CD4-positive, alpha-beta T cell treated with Interleukin-12 subunit alpha and Interleukin-12 subunit beta, for 1 hour (primary cell): ENCODE data around the gene PAX7.

Experiments
- DNase-seq: peaks from one replicate; pipeline ENCODE4 v3.0.0-alpha.2; 2020

Gene PAX7

DNA sequence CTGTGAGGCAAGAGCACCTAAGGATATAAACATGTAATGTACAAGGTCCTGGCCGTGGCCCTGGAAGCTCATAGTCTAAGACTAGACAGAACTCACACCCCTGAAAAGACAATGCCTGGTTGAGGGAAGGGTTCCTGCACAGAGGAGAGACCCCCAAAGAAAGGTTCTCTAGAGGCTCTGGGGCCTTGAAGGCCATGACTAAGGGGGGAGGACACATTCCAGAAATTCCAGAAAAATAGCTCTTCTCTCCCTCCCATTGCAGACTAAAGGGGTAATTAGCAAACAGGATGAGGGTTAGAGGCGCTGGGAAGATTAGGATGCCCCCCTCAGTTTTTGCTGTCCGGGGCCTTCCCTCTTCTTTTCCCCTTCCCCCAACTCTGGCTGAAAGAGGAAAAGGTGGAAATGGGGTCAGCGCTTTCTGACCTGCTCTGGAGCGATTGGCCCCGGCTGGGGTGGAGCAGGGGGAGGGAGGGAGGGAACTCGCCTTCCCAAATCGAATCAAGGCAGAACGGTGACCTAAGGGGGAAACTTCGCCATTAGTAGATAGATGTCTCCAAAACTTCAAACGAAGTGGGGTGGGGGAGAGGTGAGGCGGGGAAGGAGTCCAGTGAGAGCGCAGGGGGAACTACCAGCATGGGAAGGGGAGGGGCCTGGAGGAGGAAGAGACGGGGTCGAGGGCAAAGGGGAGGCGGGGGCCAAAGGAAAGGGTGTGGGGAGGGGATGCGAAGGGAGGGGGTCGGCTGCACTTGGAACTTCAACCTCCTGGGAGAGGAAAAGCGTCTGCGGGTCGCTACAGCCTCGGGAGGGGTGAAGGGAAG, 11.8 kb downstream of the PAX7 start:
- no peak for DNase-seq

GRCh38 chr1:18643154-18644012, 12.7 kb downstream of the PAX7 start:
- DNase-seq: no peak

GRCh38 chr1:18644013-18644399, 13.4 kb downstream of the PAX7 start:
- no peak for DNase-seq

GRCh38 chr1:18644446-18644845, 13.8 kb downstream of the PAX7 start:
- no peak for DNase-seq

GRCh38 chr1:18644973-18645746, 14.5 kb downstream of the PAX7 start:
- DNase-seq: no peak

GRCh38 chr1:18645747-18646090, 15.1 kb downstream of the PAX7 start:
- DNase-seq: no peak

- no peak for DNase-seq
Measured at GRCh38 chr1:18646091-18646785, 15.6 kb downstream of the PAX7 start.

DNA sequence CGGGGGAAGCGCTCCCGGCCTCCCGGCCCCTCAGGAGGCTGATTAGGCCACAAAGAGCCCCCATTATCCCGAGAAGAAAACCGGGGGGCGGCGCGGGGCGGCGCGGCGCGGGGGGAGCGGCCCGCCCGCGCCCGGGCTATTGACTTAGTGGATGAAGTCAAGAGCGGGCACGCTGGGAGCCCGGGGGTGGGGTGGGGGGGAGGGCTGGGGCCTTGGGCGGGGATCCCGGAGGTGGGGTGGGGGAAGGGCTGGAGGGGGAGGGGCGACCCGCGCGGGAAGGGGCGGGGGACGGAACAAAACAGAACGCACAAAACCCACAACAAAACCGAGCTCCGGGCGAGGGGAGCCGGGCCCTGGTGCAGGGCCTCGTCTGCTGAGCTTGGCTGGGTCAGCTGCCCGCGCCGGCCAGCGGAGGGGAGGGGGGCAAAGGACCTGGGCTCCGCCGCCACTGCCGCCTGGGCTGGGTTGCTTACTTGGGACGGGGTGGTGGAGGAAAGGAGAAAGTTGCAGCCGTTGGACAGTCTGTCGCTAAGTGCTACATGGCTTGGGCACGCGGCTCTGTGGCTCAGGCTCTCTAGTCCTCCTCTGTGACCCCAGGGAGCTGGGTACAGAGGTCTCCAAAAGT, 16.3 kb downstream of the PAX7 start:
- no peak for DNase-seq

GRCh38 chr1:18647681-18648214, 17.1 kb downstream of the PAX7 start:
- DNase-seq: no peak

- DNase-seq: no peak
Measured at GRCh38 chr1:18649693-18650370, 19.2 kb downstream of the PAX7 start.

- peak; percentile 10 for DNase-seq
Measured at GRCh38 chr1:18651713-18652112, 21.1 kb downstream of the PAX7 start.

DNA sequence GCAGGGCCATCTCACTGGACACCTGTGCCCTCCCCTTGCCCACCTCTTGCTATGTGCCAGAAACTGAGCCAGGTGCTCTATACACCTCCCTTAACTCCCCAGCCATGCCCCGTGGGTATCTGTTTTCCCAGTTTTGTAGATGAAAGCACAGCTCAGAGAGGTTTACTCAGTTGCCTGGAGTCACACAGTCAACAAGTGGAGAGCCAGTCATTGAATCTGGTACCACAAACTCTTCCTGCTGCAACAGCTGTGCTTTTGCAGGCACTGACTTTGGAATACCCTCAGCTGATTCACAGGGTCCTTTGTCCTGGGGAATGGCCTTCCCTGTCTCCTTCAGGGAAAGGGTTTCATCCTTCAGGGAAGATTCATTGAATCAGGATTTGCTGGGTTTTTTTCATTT, 22.1 kb downstream of the PAX7 start:
- DNase-seq: no peak

- no peak for DNase-seq
Measured at GRCh38 chr1:18653367-18653766, 22.7 kb downstream of the PAX7 start.

GRCh38 chr1:18653916-18654315, 23.3 kb downstream of the PAX7 start:
- DNase-seq: no peak

DNA sequence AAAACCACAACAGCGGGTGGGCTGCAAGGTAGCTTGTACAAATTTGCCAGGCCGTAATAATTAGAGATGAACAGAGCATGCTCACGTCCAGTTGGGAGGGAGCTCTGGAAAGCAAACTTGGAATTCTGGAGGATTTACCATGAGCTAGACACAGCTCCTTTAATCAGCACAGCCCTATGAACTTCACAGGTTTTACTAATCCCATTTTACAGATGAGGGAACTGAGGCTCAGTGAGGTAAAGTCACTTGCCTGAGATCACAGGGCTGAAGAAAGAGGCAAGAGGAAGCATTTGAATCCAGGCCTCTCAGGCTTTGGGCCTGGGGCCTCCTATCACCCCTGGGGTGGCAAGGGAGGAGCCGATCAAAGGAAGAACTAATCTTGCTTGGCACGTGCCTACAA, 24.0 kb downstream of the PAX7 start:
- no peak for DNase-seq

GRCh38 chr1:18657506-18658201, 27.0 kb downstream of the PAX7 start:
- DNase-seq: no peak

- no peak for DNase-seq
Measured at GRCh38 chr1:18658831-18659230, 28.2 kb downstream of the PAX7 start.

DNA sequence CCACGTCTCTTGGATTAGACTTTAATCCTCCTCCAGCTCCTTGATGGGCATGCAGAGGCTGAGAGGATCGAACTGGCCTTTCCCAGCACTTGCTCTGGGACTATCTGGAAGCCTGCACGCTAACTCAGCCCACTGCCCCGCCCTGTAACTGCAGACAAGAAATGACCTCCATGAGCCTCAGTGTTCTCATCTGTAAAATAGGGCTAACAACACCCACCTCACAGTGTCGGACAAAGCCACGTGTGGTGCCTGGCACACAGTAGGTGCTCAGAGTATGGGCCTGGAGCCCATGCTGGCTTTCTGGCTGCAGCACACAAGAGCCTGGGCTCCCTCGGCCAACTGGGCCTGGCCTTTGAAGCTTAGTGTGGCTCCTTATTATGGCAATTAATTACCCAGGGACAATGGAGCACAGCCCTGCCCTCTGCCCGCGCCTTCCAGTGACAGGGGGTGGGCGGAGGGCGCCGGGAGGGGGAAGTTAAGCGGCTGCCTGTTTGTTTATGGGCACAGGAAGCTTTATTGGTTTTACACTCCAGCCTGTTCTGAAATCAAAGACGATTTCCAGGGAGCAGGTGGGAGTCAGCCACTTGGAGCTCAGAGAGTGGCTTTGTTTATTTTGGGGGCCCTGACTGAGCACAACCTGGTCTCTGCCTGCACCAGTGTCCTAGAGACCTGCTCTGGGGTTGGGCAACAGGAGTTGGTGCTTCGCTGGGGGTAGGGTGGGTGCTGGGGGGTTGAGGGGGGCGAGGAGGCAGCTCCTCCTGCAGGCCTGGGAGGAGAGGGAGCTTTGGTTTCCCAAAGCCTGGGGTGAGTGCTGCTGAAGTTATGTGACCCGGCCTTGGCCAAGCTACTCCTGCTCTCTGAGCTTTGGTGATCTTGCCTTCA, 31.0 kb downstream of the PAX7 start:
- no peak for DNase-seq

DNA sequence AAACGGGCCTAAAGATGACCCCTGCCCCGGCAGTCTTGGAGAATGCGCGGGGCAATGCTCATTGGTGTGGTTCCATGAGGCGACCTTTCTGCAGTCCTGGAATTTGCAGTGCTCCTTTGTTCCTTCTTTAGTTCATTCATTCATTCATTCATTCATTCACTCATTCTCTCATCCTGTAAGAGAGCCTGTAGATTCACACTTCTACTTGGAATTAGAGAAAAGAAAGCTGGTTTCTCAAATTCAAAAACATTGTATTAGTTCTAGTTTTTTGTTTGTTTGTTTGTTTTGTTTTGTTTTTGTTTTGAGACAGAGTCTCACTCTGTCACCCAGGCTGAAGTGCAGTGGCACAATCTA, 31.6 kb downstream of the PAX7 start:
- DNase-seq: no peak
